GM06990 (cell line): ENCODE data around the gene GJC1.

Experiments
- DNase-seq: peaks from one replicate; pipeline ENCODE4 v3.0.0-alpha.2; 2011; ENCODE audit not compliant: insufficient read length; ENCODE audit errors: extremely low read depth
- H3K27me3 ChIP-seq: replicated peaks from 2 replicates; pipeline ENCODE4 v1.6.0; 2011; ENCODE audit warnings: low read length; ENCODE audit not compliant: control insufficient read depth, insufficient read depth
- H3K36me3 ChIP-seq: 2 replicates; pipeline ENCODE4 v1.5.1; 2011; ENCODE audit warnings: low read length; ENCODE audit not compliant: control insufficient read depth, insufficient read depth
- H3K4me3 ChIP-seq: replicated peaks from 2 replicates; pipeline ENCODE4 v1.5.1; 2011; ENCODE audit warnings: low read depth, mild to moderate bottlenecking, control low read depth, low read length
- TF ChIP-seq, protein P1 (sequence below): IDR thresholded peaks from 2 replicates; pipeline ENCODE4 v1.5.1; 2011; ENCODE audit warnings: low read length, control low read depth, mild to moderate bottlenecking, inconsistent platforms; ENCODE audit not compliant: insufficient read depth, poor library complexity, severe bottlenecking

Gene GJC1

DNA sequence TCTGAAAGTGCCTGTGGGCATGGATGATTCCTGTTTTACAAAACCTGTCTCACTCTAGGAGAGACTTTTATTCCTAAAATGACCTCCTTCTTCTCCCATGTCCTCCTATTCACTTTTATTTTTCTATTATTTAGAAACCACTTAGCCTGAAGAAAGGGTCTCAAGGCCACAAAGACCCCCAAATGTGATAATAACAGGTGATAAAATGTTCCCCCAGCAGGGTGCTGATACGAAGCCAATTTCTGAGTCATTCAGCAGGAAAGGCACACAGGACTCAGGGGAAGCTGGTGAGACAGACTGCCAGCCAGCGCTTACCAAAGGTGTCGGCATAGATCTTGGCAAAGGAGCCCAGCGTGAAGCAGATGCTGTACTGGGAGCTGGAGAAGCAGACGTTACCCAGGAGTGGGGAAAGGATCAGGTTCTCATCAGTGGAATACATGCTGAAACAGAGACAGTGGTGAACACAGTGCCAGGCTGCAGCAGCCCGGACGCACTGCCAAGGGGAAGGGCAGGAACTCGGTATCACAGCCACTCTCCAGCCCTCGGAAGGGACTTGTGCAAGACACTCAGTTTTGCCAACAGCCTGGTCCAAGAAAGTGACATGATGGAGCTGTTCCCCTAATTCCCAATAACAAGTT, 42.2 kb upstream of the GJC1 start:
- DNase-seq, result no peak
- H3K27me3 ChIP-seq, result no peaks in the 10 kb centered on the region
- no peak overlapping the region for H3K4me3 ChIP-seq
- peaks cover 28% of the 10 kb centered on the region for H3K36me3 ChIP-seq
- TF ChIP-seq, protein P1, sequence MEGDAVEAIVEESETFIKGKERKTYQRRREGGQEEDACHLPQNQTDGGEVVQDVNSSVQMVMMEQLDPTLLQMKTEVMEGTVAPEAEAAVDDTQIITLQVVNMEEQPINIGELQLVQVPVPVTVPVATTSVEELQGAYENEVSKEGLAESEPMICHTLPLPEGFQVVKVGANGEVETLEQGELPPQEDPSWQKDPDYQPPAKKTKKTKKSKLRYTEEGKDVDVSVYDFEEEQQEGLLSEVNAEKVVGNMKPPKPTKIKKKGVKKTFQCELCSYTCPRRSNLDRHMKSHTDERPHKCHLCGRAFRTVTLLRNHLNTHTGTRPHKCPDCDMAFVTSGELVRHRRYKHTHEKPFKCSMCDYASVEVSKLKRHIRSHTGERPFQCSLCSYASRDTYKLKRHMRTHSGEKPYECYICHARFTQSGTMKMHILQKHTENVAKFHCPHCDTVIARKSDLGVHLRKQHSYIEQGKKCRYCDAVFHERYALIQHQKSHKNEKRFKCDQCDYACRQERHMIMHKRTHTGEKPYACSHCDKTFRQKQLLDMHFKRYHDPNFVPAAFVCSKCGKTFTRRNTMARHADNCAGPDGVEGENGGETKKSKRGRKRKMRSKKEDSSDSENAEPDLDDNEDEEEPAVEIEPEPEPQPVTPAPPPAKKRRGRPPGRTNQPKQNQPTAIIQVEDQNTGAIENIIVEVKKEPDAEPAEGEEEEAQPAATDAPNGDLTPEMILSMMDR, result no peak

DNA sequence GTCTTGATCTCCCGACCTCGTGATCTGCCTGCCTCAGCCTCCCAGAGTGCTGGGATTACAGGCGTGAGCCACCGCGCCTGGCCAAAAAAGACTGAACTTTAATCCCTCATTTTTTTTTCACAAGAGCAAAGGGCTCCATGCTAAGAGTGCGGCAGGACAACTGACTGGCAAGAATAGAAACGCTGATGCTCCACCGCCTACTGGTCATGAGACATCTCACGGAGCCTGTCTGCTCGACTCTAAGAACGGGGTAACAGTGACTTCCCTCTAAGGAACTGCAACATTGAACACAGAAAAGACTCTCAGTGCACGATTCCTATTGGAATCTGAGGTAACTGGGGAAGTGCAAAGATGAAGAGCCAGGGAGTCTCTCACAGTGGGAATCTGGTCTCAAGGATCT, 41.5 kb upstream of the GJC1 start:
- DNase-seq, result no peak
- H3K4me3 ChIP-seq, result no peak overlapping the region
- TF ChIP-seq, protein P1, result no peak
- no peaks in the 10 kb centered on the region for H3K27me3 ChIP-seq
- peaks cover 28% of the 10 kb centered on the region for H3K36me3 ChIP-seq

DNA sequence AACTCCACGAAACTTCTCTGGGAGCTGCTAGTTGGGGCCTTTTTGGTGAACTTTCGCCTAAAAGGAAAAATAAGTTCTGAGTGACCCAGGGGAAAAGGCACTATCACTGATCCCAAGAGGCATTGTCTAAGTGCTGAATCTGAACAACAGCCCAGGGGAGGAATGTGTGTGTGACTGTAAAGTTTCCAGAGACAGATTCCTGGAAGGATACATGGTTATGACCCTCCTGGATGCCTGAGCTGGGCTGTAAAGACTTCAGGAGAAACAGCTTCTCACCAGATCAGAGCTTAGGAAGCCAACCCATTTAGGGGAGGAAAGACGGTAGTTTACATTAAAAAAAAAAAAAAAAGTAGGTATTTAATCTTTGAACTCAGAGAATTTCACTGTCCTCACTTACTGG, 37.8 kb upstream of the GJC1 start:
- Histone ChIP-seq H3K4me3 (no peak overlapping the region), H3K27me3 (no peaks in the 10 kb centered on the region), H3K36me3 (peaks cover 30% of the 10 kb centered on the region)
- no peak for DNase-seq
- TF ChIP-seq, protein P1, result no peak

- Histone ChIP-seq H3K36me3 (peaks cover 28% of the 10 kb centered on the region), H3K27me3 (no peaks in the 10 kb centered on the region), H3K4me3 (no peak overlapping the region)
- DNase-seq, result no peak
- TF ChIP-seq, protein P1, result no peak
Measured at GRCh38 chr17:44865931-44866330, 35.8 kb upstream of the GJC1 start.

- Histone ChIP-seq H3K4me3 (no peak overlapping the region), H3K36me3 (peaks cover 29% of the 10 kb centered on the region), H3K27me3 (no peaks in the 10 kb centered on the region)
- no peak for DNase-seq
- TF ChIP-seq, protein P1, result peak; percentile 80
Measured at GRCh38 chr17:44865231-44865660, 35.2 kb upstream of the GJC1 start.

- Histone ChIP-seq H3K36me3 (peaks cover 29% of the 10 kb centered on the region), H3K4me3 (no peak overlapping the region), H3K27me3 (no peaks in the 10 kb centered on the region)
- DNase-seq, result no peak
- TF ChIP-seq, protein P1, result no peak
Measured at GRCh38 chr17:44864831-44865230, 34.7 kb upstream of the GJC1 start.
